Neural cell (in vitro differentiated cells): ENCODE results near the gene RHOH. TPM values are rescaled to one million over a fixed set of nuclear protein-coding genes. Genes with fewer than 3 reads are reported as not detected.

Source experiments
- H2AFZ ChIP-seq: fragments of 200-600, 300-800 bp; sonication (generic), shearing (Covaris generic); 2 replicates; pipeline ENCODE4 v1.6.0; 2014; ENCODE audit warnings: low read depth, mild to moderate bottlenecking, antibody characterized with exemption, low read length, moderate library complexity
- H3F3A ChIP-seq: fragments of 200-600 bp; shearing (Covaris generic); 2 replicates; pipeline ENCODE4 v1.6.1; 2016; ENCODE audit warnings: mild to moderate bottlenecking, moderate library complexity, mixed read lengths, antibody characterized with exemption, low read length; ENCODE audit not compliant: insufficient read depth, poor library complexity, severe bottlenecking
- H3K27ac ChIP-seq: fragments of 200-600, 300-800 bp; sonication (generic), shearing (Covaris generic); 2 replicates; pipeline ENCODE4 v1.5.1; 2014; ENCODE audit warnings: mild to moderate bottlenecking, low read length, moderate library complexity
- H3K27me3 ChIP-seq: fragments of 300-800, 200-600 bp; sonication (generic), shearing (Covaris generic); 2 replicates; pipeline ENCODE4 v1.6.0; 2014; ENCODE audit warnings: mild to moderate bottlenecking, low read depth, low read length, moderate library complexity; ENCODE audit not compliant: insufficient read depth
- H3K36me3 ChIP-seq: fragments of 300-800, 200-600 bp; sonication (generic), shearing (Covaris generic); 2 replicates; pipeline ENCODE4 v1.5.1; 2014; ENCODE audit warnings: mild to moderate bottlenecking, antibody characterized with exemption, low read length, moderate library complexity; ENCODE audit not compliant: insufficient read depth
- H3K4me2 ChIP-seq: fragments of 300-800, 200-600 bp; sonication (generic), shearing (Covaris generic); 2 replicates; pipeline ENCODE4 v1.6.0; 2014; ENCODE audit warnings: mild to moderate bottlenecking, low read length
- H3K4me3 ChIP-seq: fragments of 300-800, 200-600 bp; sonication (generic), shearing (Covaris generic); 2 replicates; pipeline ENCODE4 v1.5.1; 2014; ENCODE audit warnings: mild to moderate bottlenecking, low read length, moderate library complexity
- H3K79me2 ChIP-seq: fragments of 200-600 bp; shearing (Covaris generic); replicated peaks from 2 replicates; pipeline ENCODE4 v1.6.0; 2014; ENCODE audit warnings: mild to moderate bottlenecking, low read length, moderate library complexity; ENCODE audit not compliant: insufficient read depth
- H3K9ac ChIP-seq: fragments of 300-800, 200-600 bp; sonication (generic), shearing (Covaris generic); 2 replicates; pipeline ENCODE4 v1.6.1; 2016; ENCODE audit warnings: mild to moderate bottlenecking, low read length, mixed read lengths
- H3K9me2 ChIP-seq: fragments of 200-600 bp; shearing (Covaris generic); 2 replicates; pipeline ENCODE4 v1.6.1; 2016; ENCODE audit warnings: mild to moderate bottlenecking, low read length, mixed read lengths; ENCODE audit not compliant: insufficient read depth
- H3K9me3 ChIP-seq: fragments of 200-600, 300-800 bp; sonication (generic), shearing (Covaris generic); 2 replicates; pipeline ENCODE4 v1.6.1; 2016; ENCODE audit warnings: mild to moderate bottlenecking, mixed run types, low read length, moderate library complexity, mixed read lengths
- H4K20me1 ChIP-seq: fragments of 200-600 bp; shearing (Covaris generic); 2 replicates; pipeline ENCODE4 v1.6.1; 2016; ENCODE audit warnings: mild to moderate bottlenecking, mixed run types; ENCODE audit not compliant: insufficient read depth
- CTCF ChIP-seq: fragments of 450-650 bp; IDR thresholded peaks from 2 replicates; pipeline ENCODE4 v1.5.1; 2014; ENCODE audit warnings: antibody characterized with exemption, mild to moderate bottlenecking, moderate library complexity; ENCODE audit not compliant: poor library complexity, severe bottlenecking
- EP300 ChIP-seq: fragments of 450-650 bp; conservative IDR thresholded peaks from 2 replicates; pipeline ENCODE4 v1.6.1; 2014; ENCODE audit warnings: antibody characterized with exemption, mild to moderate bottlenecking, moderate library complexity; ENCODE audit not compliant: poor library complexity, severe bottlenecking
- EZH2 ChIP-seq: fragments of 200-600, 300-800 bp; shearing (Covaris generic), sonication (generic); IDR thresholded peaks from 2 replicates; pipeline ENCODE4 v1.6.1; 2014; ENCODE audit warnings: antibody characterized with exemption, low read length, borderline replicate concordance, mild to moderate bottlenecking; ENCODE audit not compliant: insufficient read depth, poor library complexity, severe bottlenecking
- MXI1 ChIP-seq: fragments of 450-650 bp; conservative IDR thresholded peaks from 2 replicates; pipeline ENCODE4 v1.6.1; 2014; ENCODE audit warnings: antibody characterized with exemption, mild to moderate bottlenecking; ENCODE audit not compliant: poor library complexity, severe bottlenecking
- POLR2AphosphoS5 ChIP-seq: IDR thresholded peaks from 2 replicates; pipeline ENCODE4 v1.6.1; 2012
- RAD21 ChIP-seq: fragments of 450-650 bp; conservative IDR thresholded peaks from 2 replicates; pipeline ENCODE4 v1.6.1; 2014; ENCODE audit warnings: antibody characterized with exemption, mild to moderate bottlenecking, moderate library complexity
- SMC3 ChIP-seq: fragments of 450-650 bp; conservative IDR thresholded peaks from 2 replicates; pipeline ENCODE4 v1.6.1; 2014; ENCODE audit warnings: antibody characterized with exemption, mild to moderate bottlenecking, moderate library complexity; ENCODE audit not compliant: poor library complexity
- TAF1 ChIP-seq: IDR thresholded peaks from 2 replicates; pipeline ENCODE4 v1.6.1; 2012; ENCODE audit warnings: low read depth
- polyA plus RNA-seq: library from polyadenylated mRNA; depleted of rRNA; stranded (reverse); fragments of >200 nt; gene quantifications from 2 replicates; pipeline ENCODE4 v1.2.3, GENCODE V29; 2014
- TF ChIP-seq, protein P1 (sequence below): IDR thresholded peaks from 2 replicates; pipeline ENCODE4 v1.6.1; 2012; ENCODE audit warnings: borderline replicate concordance

Gene RHOH
- polyA plus RNA-seq, 1 donor from 2014 or later, result not detected

DNA sequence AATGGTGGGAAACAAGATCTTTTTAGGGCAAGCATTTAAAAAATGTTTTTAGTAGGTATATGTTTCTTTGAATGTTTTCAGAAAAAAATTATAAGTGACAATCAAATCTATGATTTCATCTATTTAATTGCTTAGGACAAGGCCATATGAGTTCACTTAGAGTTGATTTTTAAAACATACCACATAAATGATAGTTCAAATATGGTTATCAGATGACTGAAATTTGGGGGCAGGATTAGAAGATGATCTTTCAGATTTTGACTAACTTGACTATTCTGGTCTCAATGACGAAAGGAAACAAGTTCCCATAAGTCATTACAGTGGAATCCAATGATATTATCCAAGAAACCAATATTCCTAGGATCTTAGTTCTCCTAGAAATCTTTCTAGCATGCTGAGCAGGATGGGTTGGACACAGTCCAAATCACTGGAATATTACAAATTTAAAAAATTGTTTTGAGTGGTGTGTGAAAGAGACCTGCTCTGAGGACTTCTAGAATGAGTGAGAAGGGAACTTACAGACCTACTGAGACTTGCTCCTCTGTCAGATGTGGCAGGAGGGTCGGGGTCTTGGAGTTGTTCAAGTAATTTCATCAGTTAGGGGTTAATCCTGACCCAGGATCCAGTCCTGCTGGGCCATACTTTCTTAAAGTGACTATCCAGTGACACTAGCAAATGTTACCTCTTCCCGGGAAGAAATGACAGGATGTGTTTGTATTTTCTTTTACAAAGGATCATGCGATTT lies 20.0 kb downstream of the RHOH start:
- Histone ChIP-seq H4K20me1 (no peaks in the 10 kb centered on the region), H3K9me2 (no peaks in the 10 kb centered on the region), H3F3A (no peaks in the 10 kb centered on the region), H2AFZ (no peak overlapping the region), H3K27me3 (no peaks in the 10 kb centered on the region), H3K9me3 (no peaks in the 10 kb centered on the region), H3K4me2 (no peak overlapping the region), H3K4me3 (no peak overlapping the region), H3K36me3 (no peaks in the 10 kb centered on the region), H3K27ac (no peak overlapping the region), H3K79me2 (no peaks in the 10 kb centered on the region), H3K9ac (no peak overlapping the region)
- TF ChIP-seq RAD21, result no peak
- TF ChIP-seq, protein P1, sequence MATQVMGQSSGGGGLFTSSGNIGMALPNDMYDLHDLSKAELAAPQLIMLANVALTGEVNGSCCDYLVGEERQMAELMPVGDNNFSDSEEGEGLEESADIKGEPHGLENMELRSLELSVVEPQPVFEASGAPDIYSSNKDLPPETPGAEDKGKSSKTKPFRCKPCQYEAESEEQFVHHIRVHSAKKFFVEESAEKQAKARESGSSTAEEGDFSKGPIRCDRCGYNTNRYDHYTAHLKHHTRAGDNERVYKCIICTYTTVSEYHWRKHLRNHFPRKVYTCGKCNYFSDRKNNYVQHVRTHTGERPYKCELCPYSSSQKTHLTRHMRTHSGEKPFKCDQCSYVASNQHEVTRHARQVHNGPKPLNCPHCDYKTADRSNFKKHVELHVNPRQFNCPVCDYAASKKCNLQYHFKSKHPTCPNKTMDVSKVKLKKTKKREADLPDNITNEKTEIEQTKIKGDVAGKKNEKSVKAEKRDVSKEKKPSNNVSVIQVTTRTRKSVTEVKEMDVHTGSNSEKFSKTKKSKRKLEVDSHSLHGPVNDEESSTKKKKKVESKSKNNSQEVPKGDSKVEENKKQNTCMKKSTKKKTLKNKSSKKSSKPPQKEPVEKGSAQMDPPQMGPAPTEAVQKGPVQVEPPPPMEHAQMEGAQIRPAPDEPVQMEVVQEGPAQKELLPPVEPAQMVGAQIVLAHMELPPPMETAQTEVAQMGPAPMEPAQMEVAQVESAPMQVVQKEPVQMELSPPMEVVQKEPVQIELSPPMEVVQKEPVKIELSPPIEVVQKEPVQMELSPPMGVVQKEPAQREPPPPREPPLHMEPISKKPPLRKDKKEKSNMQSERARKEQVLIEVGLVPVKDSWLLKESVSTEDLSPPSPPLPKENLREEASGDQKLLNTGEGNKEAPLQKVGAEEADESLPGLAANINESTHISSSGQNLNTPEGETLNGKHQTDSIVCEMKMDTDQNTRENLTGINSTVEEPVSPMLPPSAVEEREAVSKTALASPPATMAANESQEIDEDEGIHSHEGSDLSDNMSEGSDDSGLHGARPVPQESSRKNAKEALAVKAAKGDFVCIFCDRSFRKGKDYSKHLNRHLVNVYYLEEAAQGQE, result no peak
- TF ChIP-seq POLR2AphosphoS5, result no peak
- TF ChIP-seq SMC3, result no peak
- TF ChIP-seq CTCF, result no peak
- no peak for TF ChIP-seq EP300
- TF ChIP-seq EZH2, result no peak
- TF ChIP-seq MXI1, result no peak
- TF ChIP-seq TAF1, result no peak

DNA sequence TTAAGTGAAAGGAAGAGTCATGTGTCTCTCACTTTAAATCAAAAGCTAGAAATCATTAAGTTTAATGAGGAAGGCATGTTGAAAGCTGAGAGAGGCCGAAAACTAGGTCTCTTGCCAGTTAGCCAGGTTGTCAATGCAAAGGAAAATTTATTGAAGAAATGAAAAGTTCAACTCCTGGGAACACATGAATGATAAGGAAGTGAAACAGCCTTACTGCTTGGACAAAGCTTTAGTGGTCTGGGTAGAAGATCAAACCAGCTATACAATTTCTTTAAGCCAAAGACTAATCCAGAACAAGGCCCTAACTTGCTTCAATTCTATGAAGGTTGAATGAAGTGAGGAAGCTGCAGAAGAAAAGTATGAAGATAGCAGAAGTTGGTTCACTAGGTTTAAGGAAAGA lies 24.9 kb downstream of the RHOH start:
- Histone ChIP-seq H3K27me3 (no peaks in the 10 kb centered on the region), H4K20me1 (no peaks in the 10 kb centered on the region), H3K27ac (no peak overlapping the region), H3K79me2 (no peaks in the 10 kb centered on the region), H3F3A (no peaks in the 10 kb centered on the region), H2AFZ (no peak overlapping the region), H3K9me3 (no peaks in the 10 kb centered on the region), H3K4me2 (no peak overlapping the region), H3K4me3 (no peak overlapping the region), H3K9ac (no peak overlapping the region), H3K36me3 (no peaks in the 10 kb centered on the region), H3K9me2 (no peaks in the 10 kb centered on the region)
- TF ChIP-seq MXI1 (no peak), SMC3 (no peak), RAD21 (no peak), CTCF (no peak), EZH2 (no peak)
- TF ChIP-seq, protein P1, result no peak
